Measurements from ENCODE around the gene KAZN.
A peak's percentile ranks its signal among the peaks of the same experiment; 100 is the strongest.

GRCh38 chr1:15100121-15100879, 501.8 kb downstream of the KAZN start:
- TF ChIP-seq REST (IDR thresholded peaks at IDR 0.05; ENCODE audit: low read depth), result no peak
- TF ChIP-seq EP300 (IDR thresholded peaks at IDR 0.05; ENCODE audit: borderline replicate concordance), result no peak
- TF ChIP-seq, protein P1, sequence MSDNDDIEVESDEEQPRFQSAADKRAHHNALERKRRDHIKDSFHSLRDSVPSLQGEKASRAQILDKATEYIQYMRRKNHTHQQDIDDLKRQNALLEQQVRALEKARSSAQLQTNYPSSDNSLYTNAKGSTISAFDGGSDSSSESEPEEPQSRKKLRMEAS (IDR thresholded peaks at IDR 0.05), result peak; percentile 22; the same call in 1 of the 2 replicates
- no peak for TF ChIP-seq TEAD4 (IDR thresholded peaks at IDR 0.05)
- no peak for TF ChIP-seq EGR1 (IDR thresholded peaks at IDR 0.05)
- TF ChIP-seq TAF1 (IDR thresholded peaks at IDR 0.05; ENCODE audit: low read depth), result no peak
- TF ChIP-seq RAD21 (IDR thresholded peaks at IDR 0.05; ENCODE audit: low read depth), result peak; percentile 99
- TF ChIP-seq NFIC (IDR thresholded peaks at IDR 0.05), result no peak
- no peak for TF ChIP-seq TCF12 (IDR thresholded peaks at IDR 0.05; ENCODE audit: low read depth)
- TF ChIP-seq, protein P2, sequence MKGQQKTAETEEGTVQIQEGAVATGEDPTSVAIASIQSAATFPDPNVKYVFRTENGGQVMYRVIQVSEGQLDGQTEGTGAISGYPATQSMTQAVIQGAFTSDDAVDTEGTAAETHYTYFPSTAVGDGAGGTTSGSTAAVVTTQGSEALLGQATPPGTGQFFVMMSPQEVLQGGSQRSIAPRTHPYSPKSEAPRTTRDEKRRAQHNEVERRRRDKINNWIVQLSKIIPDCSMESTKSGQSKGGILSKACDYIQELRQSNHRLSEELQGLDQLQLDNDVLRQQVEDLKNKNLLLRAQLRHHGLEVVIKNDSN (IDR thresholded peaks at IDR 0.05), result no peak
- TF ChIP-seq ZBTB7A (IDR thresholded peaks at IDR 0.05; ENCODE audit: low read depth), result no peak
